Spleen (tissue), 11 donors: ENCODE measurements around the gene CFB. TPM values are rescaled to one million over a fixed set of nuclear protein-coding genes. Genes with fewer than 3 reads are reported as not detected.

ENCODE experiments used
- DNase-seq: peaks from one replicate; pipeline ENCODE4 v3.0.0-alpha.2; 2020
- H3K27ac ChIP-seq, 8 donors: fragments of 200-600 bp; sonication (generic) in 7 of 8; 1 replicate in 4 of 8; 2 replicates in 4 of 8; pipeline versions ENCODE4 v1.5.0 to v1.8.0; 2016 to 2021; ENCODE audit warnings: inconsistent platforms in 4 of 8, mild to moderate bottlenecking in 4 of 8, moderate library complexity in 1 of 8
- H3K27me3 ChIP-seq, 7 donors: fragments of 200-600 bp; sonication (generic) in 6 of 7; replicated peaks in 1 of 7; 1 replicate in 4 of 7; 2 replicates in 3 of 7; pipeline versions ENCODE4 v1.5.0 to v1.8.0; 2016 to 2021; ENCODE audit warnings: inconsistent platforms in 3 of 7, mild to moderate bottlenecking in 1 of 7
- H3K36me3 ChIP-seq, 6 donors: fragments of 200-600 bp; sonication (generic) in 5 of 6; 1 replicate in 4 of 6; 2 replicates in 2 of 6; pipeline versions ENCODE4 v1.5.0 to v1.8.0; 2016 to 2021; ENCODE audit warnings: inconsistent platforms in 2 of 6
- H3K4me1 ChIP-seq, 6 donors: fragments of 200-600 bp; sonication (generic) in 5 of 6; 1 replicate in 3 of 6; 2 replicates in 3 of 6; pipeline versions ENCODE4 v1.5.0 to v1.8.0; 2016 to 2021; ENCODE audit warnings: inconsistent platforms in 3 of 6
- H3K4me3 ChIP-seq, 8 donors: fragments of 200-600 bp; sonication (generic) in 7 of 8; 1 replicate in 4 of 8; 2 replicates in 4 of 8; pipeline versions ENCODE4 v1.5.0 to v1.8.0; 2016 to 2021; ENCODE audit warnings: inconsistent platforms in 4 of 8, mild to moderate bottlenecking in 4 of 8, moderate library complexity in 2 of 8
- H3K9me3 ChIP-seq, 8 donors: fragments of 200-600 bp; sonication (generic) in 7 of 8; 1 replicate in 4 of 8; 2 replicates in 4 of 8; pipeline versions ENCODE4 v1.5.0 to v1.8.0; 2016 to 2021; ENCODE audit warnings: inconsistent platforms in 4 of 8
- CTCF ChIP-seq, 11 experiments: fragments of 200-600 bp in 7 of 11; fragments of 450-650 bp in 4 of 11; sonication (generic) in 4 of 11; IDR thresholded peaks in 8 of 11; conservative IDR thresholded peaks in 3 of 11; 1 replicate in 7 of 11; 2 replicates in 4 of 11; pipeline versions ENCODE4 v1.4.0 to v1.8.0; 2016 to 2021; ENCODE audit warnings: antibody characterized with exemption in 11 of 11, inconsistent platforms in 4 of 11, mild to moderate bottlenecking in 1 of 11
- POLR2A ChIP-seq, 3 donors: fragments of 450-650 bp; IDR thresholded peaks; one replicate each; pipeline ENCODE4 v1.5.1; 2017; ENCODE audit warnings: antibody characterized with exemption in 3 of 3, mild to moderate bottlenecking in 1 of 3
- POLR2AphosphoS5 ChIP-seq, 3 donors: sonication (generic); formaldehyde crosslinking; IDR thresholded peaks; one replicate each; pipeline ENCODE4 v1.5.1; 2017; ENCODE audit warnings: antibody characterized with exemption in 3 of 3
- WGBS, 5 donors: extraction: QIAGEN DNeasy Blood & Tissue Kit in 3 of 5; methylation state at CpG; one replicate each; pipeline versions ENCODE4 v1.1.5 to v1.1.7; 2013 to 2018; 5-methylcytosine and 5-hydroxymethylcytosine counted together
- intact Hi-C: fragments of 100-400 bp; cut with DNase I; formaldehyde crosslinking; loops from one replicate; pipeline ENCODE4 v1.15.0; 2023; ENCODE audit warnings: low total_unique reads
- polyA plus RNA-seq, 3 donors: library from polyadenylated mRNA; stranded (reverse); fragments of 200-250 nt; gene quantifications; one replicate each; pipeline ENCODE4 v1.2.1, GENCODE V29; 2013
- total RNA-seq, 7 donors: library from RNA; depleted of rRNA in 3 of 7; stranded (reverse); fragments of >200 nt in 3 of 7; fragmentation: NEBNext Ultra II Directional in 4 of 7; extraction: Animal tissue kit (Norgen Biotek cat#: 25700) in 4 of 7; gene quantifications; one replicate each; pipeline versions ENCODE4 v1.1.0 to v1.2.1, GENCODE V29; 2016 to 2021
- donor health status: healthy with polysubstance abuse.
- donor health status: DM: no; HTN: no; CAD: no; lungs with moderate emphysema.
- donor health status: DM: no; HTN: no; CAD: no.
- donor health status: Bipolar disorder and iron deficiency.
- donor health status: healthy.
- donor health status: DM: no; HTN: no; CAD: no.
- donor health status: DM: yes; HTN: yes; CAD: no.

CFB gene
- total and polyA plus RNA-seq, 10 donors, result 5.4 to 35.8 (median 22.6) TPM

GRCh38 chr6:31935823-31936222 lies 10.1 kb upstream of the CFB start:
- Histone ChIP-seq H3K27me3 (no peaks in the 10 kb centered on the region), H3K9me3 (no peaks in the 10 kb centered on the region), H3K4me3 (no peak overlapping the region), H3K36me3 (peaks cover 0 to 45% (median 0%) of the 10 kb centered on the region in 6 donors), H3K27ac (no peak overlapping the region), H3K4me1 (no peaks in the 10 kb centered on the region)
- peak; percentile 29 for DNase-seq
- WGBS, 5 donors, result 79 to 87% (median 85%) methylated on average over 9 of the region's 9 CpGs
- intact Hi-C loops, result no loop called here
- TF ChIP-seq POLR2AphosphoS5 (IDR thresholded peaks at IDR 0.05), result no peak
- TF ChIP-seq POLR2A (IDR thresholded peaks at IDR 0.05), result no peak
- TF ChIP-seq CTCF (IDR thresholded peaks at IDR 0.05 in 8 of 11, conservative IDR thresholded peaks at IDR 0.05 in 3 of 11), result no peak

- WGBS, 5 donors, result 9 to 20% (median 13%) methylated on average over 6 of the region's 6 CpGs
- Histone ChIP-seq H3K4me1 (peaks cover 0 to 7% (median 0%) of the 10 kb centered on the region in 6 donors), H3K36me3 (peaks cover 0 to 64% (median 2%) of the 10 kb centered on the region in 6 donors), H3K27me3 (peaks cover 0 to 32% (median 0%) of the 10 kb centered on the region in 7 donors), H3K27ac (no peak overlapping the region), H3K4me3 (no peak overlapping the region), H3K9me3 (no peaks in the 10 kb centered on the region)
- intact Hi-C loops, result no loop called here
- peak; percentile 9 for DNase-seq
- TF ChIP-seq POLR2A (IDR thresholded peaks at IDR 0.05), result no peak
- no peak for TF ChIP-seq POLR2AphosphoS5 (IDR thresholded peaks at IDR 0.05)
- TF ChIP-seq CTCF (IDR thresholded peaks at IDR 0.05 in 8 of 11, conservative IDR thresholded peaks at IDR 0.05 in 3 of 11), result no peak
These were observed 5.6 kb upstream of the CFB start for GRCh38 chr6:31940256-31940664.

DNA sequence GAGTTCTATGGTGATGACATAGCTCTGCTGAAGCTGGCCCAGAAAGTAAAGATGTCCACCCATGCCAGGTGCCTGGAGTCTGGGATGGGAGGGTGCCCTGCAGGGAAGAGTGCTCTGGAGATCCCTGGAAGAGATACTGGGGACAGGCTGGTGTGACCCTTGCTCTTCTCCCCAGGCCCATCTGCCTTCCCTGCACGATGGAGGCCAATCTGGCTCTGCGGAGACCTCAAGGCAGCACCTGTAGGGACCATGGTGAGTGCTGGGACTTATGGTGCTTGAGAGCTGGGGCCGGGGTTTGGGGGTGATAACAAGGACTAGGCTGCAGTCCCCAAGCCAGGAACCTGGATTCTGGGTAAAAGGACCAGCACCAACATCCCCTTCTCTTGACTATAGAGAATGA lies 2.2 kb upstream of the CFB start:
- intact Hi-C loops, result no loop called here
- Histone ChIP-seq H3K36me3 (peaks cover 0 to 59% (median 2%) of the 10 kb centered on the region in 6 donors), H3K27me3 (peaks cover 0 to 36% (median 0%) of the 10 kb centered on the region in 7 donors), H3K4me1 (peaks cover 0 to 19% (median 0%) of the 10 kb centered on the region in 6 donors), H3K4me3 (no peak overlapping the region), H3K9me3 (no peaks in the 10 kb centered on the region), H3K27ac (no peak overlapping the region)
- TF ChIP-seq POLR2A (IDR thresholded peaks at IDR 0.05) (no peak), POLR2AphosphoS5 (IDR thresholded peaks at IDR 0.05) (no peak), CTCF (IDR thresholded peaks at IDR 0.05 in 8 of 11, conservative IDR thresholded peaks at IDR 0.05 in 3 of 11) (no peak)
- DNase-seq, result peak; percentile 52
- WGBS, 5 donors, result 80 to 94% (median 87%) methylated on average over 3 of the region's 3 CpGs

DNA sequence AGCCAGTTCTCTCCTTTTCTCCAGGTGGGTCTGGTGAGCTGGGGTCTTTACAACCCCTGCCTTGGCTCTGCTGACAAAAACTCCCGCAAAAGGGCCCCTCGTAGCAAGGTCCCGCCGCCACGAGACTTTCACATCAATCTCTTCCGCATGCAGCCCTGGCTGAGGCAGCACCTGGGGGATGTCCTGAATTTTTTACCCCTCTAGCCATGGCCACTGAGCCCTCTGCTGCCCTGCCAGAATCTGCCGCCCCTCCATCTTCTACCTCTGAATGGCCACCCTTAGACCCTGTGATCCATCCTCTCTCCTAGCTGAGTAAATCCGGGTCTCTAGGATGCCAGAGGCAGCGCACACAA lies 765 bp upstream of the CFB start:
- peak; percentile 35 for DNase-seq
- peak overlapping the region in 7 of 8 donors; percentile 57 to 79 (median 67) for H3K27ac ChIP-seq
- peaks cover 0 to 52% (median 2%) of the 10 kb centered on the region in 6 donors for H3K36me3 ChIP-seq
- H3K27me3 ChIP-seq, result peaks cover 0 to 36% (median 0%) of the 10 kb centered on the region in 7 donors
- intact Hi-C loops, result no loop called here
- H3K9me3 ChIP-seq, result no peaks in the 10 kb centered on the region
- WGBS, 5 donors, result 72 to 88% (median 82%) methylated on average over 9 of the region's 9 CpGs
- H3K4me1 ChIP-seq, result peaks cover 0 to 19% (median 0%) of the 10 kb centered on the region in 6 donors
- H3K4me3 ChIP-seq, result peak overlapping the region in 1 of 8 donors; percentile 6
- no peak for TF ChIP-seq POLR2AphosphoS5 (IDR thresholded peaks at IDR 0.05)
- TF ChIP-seq POLR2A (IDR thresholded peaks at IDR 0.05), result no peak
- no peak for TF ChIP-seq CTCF (IDR thresholded peaks at IDR 0.05 in 8 of 11, conservative IDR thresholded peaks at IDR 0.05 in 3 of 11)
